IPS-15b (cell line): Measurements from ENCODE around the gene SLC38A10.

Experiments
- H3K27me3 ChIP-seq: one replicate; pipeline ENCODE4 v1.6.1; 2013; ENCODE audit warnings: low read length; ENCODE audit not compliant: control insufficient read depth, insufficient read depth
- H3K36me3 ChIP-seq: one replicate; pipeline ENCODE4 v1.6.1; 2013; ENCODE audit warnings: low read length; ENCODE audit not compliant: control insufficient read depth, insufficient read depth
- H3K4me1 ChIP-seq: one replicate; pipeline ENCODE4 v1.6.1; 2013; ENCODE audit warnings: mild to moderate bottlenecking, low read length; ENCODE audit not compliant: control insufficient read depth, insufficient read depth
- H3K4me3 ChIP-seq: one replicate; pipeline ENCODE4 v1.5.1; 2013; ENCODE audit warnings: low read depth, low read length
- H3K9ac ChIP-seq: one replicate; pipeline ENCODE4 v1.6.1; 2013; ENCODE audit warnings: low read depth, mild to moderate bottlenecking, low read length
- H3K9me3 ChIP-seq: one replicate; pipeline ENCODE4 v1.6.1; 2013; ENCODE audit warnings: mild to moderate bottlenecking, low read length; ENCODE audit not compliant: control insufficient read depth, insufficient read depth

Gene SLC38A10

GRCh38 chr17:81260641-81261040 lies 34.5 kb downstream of the SLC38A10 start:
- Histone ChIP-seq H3K4me1 (no peaks in the 10 kb centered on the region), H3K4me3 (no peak overlapping the region), H3K27me3 (no peaks in the 10 kb centered on the region), H3K9me3 (no peaks in the 10 kb centered on the region), H3K9ac (no peak overlapping the region), H3K36me3 (peaks cover 21% of the 10 kb centered on the region)

DNA sequence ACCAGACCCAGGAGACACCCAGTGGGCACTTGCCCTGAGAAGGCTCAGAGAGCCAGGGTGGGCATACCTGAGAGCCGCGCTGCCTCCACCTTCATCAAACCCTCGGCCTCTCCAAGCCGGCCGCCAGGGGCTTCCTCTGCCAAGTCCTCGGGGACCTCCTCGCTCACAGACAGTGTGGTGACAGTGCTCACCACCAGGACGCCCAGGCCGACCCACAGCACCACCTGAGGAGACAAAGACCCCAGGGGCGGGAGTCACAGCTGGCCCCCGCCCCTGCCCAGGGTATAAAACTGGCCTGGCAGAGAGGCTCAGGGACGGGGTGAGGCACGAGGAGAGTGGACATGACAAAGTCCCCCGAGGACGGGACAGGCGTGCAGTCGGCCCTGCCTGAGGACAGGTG lies 34.9 kb downstream of the SLC38A10 start:
- Histone ChIP-seq H3K36me3 (peaks cover 21% of the 10 kb centered on the region), H3K9me3 (no peaks in the 10 kb centered on the region), H3K27me3 (no peaks in the 10 kb centered on the region), H3K4me3 (no peak overlapping the region), H3K9ac (no peak overlapping the region), H3K4me1 (no peaks in the 10 kb centered on the region)

DNA sequence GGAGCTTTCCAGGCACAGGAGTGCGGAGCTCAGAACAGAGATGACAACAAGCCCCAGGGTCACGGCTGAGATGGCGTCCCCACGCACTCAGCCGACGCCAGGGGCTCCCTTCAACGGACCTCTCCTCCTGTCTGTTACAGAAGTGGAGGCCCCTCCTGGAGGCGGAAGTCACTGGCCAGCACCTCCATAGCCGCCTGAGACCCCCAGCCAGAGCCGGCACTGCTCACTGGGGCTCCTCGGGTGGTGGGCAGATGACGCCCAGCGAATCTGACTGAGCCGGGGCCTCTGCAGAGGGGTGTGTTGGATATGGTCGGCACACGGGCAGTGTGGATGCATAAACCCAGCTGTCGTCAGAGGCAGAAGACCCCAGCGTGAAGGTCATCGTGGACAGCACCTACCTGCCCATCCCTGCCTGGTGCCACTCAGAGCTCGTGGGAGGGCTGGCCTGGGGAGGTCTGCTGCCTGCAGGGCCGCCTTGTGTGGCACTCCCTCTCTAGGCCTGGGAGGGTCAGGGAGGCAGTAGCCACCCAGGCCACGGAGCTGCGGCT lies 36.0 kb downstream of the SLC38A10 start:
- Histone ChIP-seq H3K4me3 (no peak overlapping the region), H3K4me1 (no peaks in the 10 kb centered on the region)

GRCh38 chr17:81258292-81258691 lies 36.8 kb downstream of the SLC38A10 start:
- Histone ChIP-seq H3K4me1 (no peaks in the 10 kb centered on the region), H3K9me3 (no peaks in the 10 kb centered on the region), H3K36me3 (peaks cover 12% of the 10 kb centered on the region), H3K9ac (no peak overlapping the region), H3K27me3 (no peaks in the 10 kb centered on the region), H3K4me3 (no peak overlapping the region)

More for the DNA sequence above, 36.0 kb downstream of the SLC38A10 start:
- H3K9ac ChIP-seq = no peak overlapping the region
- H3K9me3 ChIP-seq = no peaks in the 10 kb centered on the region
- peaks cover 16% of the 10 kb centered on the region for H3K36me3 ChIP-seq
- no peaks in the 10 kb centered on the region for H3K27me3 ChIP-seq

DNA sequence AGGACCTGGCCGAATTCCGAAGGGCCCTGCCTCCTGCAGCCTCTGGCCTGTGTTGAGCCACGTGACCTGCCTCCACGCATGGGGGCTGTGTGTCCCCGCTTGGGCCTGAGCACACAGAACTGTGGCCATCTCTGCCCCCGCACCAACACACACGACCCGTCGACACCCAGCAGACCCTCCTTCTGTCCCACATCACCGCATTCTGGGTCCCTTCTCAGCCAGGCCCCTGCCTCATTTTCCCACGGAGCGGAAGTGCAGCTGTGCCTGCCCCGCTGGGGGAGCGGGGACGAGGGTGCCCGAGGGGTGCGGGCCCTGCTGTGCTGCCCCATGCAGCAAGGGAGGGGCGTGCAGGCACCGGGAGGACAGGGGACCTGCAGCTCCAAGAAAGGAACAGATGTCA lies 37.6 kb downstream of the SLC38A10 start:
- Histone ChIP-seq H3K9me3 (no peaks in the 10 kb centered on the region), H3K27me3 (no peaks in the 10 kb centered on the region), H3K9ac (no peak overlapping the region), H3K4me3 (no peak overlapping the region), H3K36me3 (peaks cover 12% of the 10 kb centered on the region), H3K4me1 (no peaks in the 10 kb centered on the region)

- H3K9me3 ChIP-seq = no peaks in the 10 kb centered on the region
These were observed 38.5 kb downstream of the SLC38A10 start for GRCh38 chr17:81256616-81257015.

DNA sequence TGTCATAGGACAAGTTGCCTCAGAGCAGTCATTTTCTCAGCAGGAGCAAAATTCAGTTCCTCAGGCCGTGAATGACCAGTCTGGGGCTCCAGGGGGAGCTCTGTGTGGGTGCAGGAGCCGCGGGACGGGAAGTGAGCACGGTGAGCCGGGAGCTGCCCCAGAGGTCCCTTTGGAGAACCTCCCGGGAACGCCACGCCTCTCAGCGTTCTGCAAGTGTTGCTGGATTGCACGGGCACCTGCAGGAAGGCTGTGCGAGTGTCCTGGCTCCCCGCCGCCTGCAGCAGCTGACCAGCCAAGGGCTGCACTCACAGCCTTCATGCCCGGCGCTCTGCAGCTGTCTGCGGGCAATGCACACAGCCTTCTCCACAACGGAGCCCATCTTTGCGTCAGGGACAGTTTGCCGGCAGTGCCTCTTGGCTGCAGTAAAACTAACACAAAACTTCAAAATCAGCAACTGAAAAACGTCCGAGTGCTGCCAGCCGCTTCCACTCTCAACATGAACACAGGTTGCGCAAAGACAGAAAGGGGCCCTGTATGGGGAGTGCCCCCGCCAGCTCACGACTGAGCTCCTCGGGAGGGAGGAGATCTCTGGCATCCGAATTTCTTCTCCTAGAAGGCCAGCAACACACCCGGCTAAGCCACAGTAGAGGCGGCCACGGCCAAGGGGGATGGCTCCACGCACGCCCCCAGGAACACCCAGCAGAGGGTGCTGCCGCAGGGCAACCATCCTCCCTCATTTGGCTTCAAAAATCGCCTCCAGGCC lies 40.0 kb downstream of the SLC38A10 start:
- no peaks in the 10 kb centered on the region for H3K27me3 ChIP-seq
- H3K4me3 ChIP-seq = no peak overlapping the region
- no peaks in the 10 kb centered on the region for H3K9me3 ChIP-seq
- H3K36me3 ChIP-seq = peaks cover 14% of the 10 kb centered on the region
- H3K9ac ChIP-seq = no peak overlapping the region
- H3K4me1 ChIP-seq = no peaks in the 10 kb centered on the region

More at GRCh38 chr17:81256616-81257015, 38.5 kb downstream of the SLC38A10 start:
- Histone ChIP-seq H3K4me3 (no peak overlapping the region), H3K27me3 (no peaks in the 10 kb centered on the region), H3K36me3 (peaks cover 12% of the 10 kb centered on the region), H3K9ac (no peak overlapping the region), H3K4me1 (no peaks in the 10 kb centered on the region)

GRCh38 chr17:81253358-81254131 lies 41.6 kb downstream of the SLC38A10 start:
- Histone ChIP-seq H3K36me3 (peaks cover 10% of the 10 kb centered on the region), H3K4me1 (no peaks in the 10 kb centered on the region), H3K27me3 (no peaks in the 10 kb centered on the region), H3K4me3 (no peak overlapping the region), H3K9ac (no peak overlapping the region), H3K9me3 (no peaks in the 10 kb centered on the region)

GRCh38 chr17:81252987-81253329 lies 42.1 kb downstream of the SLC38A10 start:
- H3K27me3 ChIP-seq = no peaks in the 10 kb centered on the region
- H3K9me3 ChIP-seq = no peaks in the 10 kb centered on the region
- H3K4me1 ChIP-seq = no peaks in the 10 kb centered on the region
- peaks cover 10% of the 10 kb centered on the region for H3K36me3 ChIP-seq
- H3K9ac ChIP-seq = no peak overlapping the region
- no peak overlapping the region for H3K4me3 ChIP-seq

GRCh38 chr17:81252326-81252986 lies 42.7 kb downstream of the SLC38A10 start:
- Histone ChIP-seq H3K4me3 (no peak overlapping the region), H3K4me1 (no peaks in the 10 kb centered on the region), H3K9me3 (no peaks in the 10 kb centered on the region), H3K27me3 (no peaks in the 10 kb centered on the region), H3K9ac (no peak overlapping the region), H3K36me3 (peaks cover 10% of the 10 kb centered on the region)

GRCh38 chr17:81251709-81252301 lies 43.3 kb downstream of the SLC38A10 start:
- peaks cover 10% of the 10 kb centered on the region for H3K36me3 ChIP-seq
- no peaks in the 10 kb centered on the region for H3K4me1 ChIP-seq
- no peak overlapping the region for H3K4me3 ChIP-seq
- H3K9ac ChIP-seq = no peak overlapping the region
- H3K27me3 ChIP-seq = no peaks in the 10 kb centered on the region
- H3K9me3 ChIP-seq = no peaks in the 10 kb centered on the region
